ENCODE data around the gene STUB1. TPM values are rescaled to one million over a fixed set of nuclear protein-coding genes. Genes with fewer than 3 reads are reported as not detected.
A peak's percentile ranks its signal among the peaks of the same experiment; 100 is the strongest.

STUB1 gene
- total and polyA plus RNA-seq, 5 donors, result 114 to 126 (median 119) TPM

DNA sequence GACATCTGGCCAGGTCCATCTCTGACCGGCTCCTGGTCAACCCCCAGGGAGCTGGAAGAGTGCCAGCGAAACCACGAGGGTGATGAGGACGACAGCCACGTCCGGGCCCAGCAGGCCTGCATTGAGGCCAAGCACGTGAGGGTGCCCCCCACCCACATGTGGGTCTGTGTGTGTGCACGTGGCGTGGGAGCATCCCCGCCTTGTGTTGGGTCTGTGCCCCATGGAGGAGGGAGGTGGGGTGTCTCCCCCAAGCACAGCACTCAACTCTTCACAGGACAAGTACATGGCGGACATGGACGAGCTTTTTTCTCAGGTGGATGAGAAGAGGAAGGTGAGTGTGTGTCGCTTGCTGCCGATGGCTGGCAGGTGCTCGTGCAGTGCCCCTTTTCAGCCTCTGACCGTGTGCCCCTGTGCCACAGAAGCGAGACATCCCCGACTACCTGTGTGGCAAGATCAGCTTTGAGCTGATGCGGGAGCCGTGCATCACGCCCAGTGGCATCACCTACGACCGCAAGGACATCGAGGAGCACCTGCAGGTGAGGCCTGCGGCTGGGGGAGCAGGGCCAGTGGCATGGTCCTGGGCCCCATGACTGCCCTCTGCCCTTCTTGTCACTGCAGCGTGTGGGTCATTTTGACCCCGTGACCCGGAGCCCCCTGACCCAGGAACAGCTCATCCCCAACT, 1.7 kb downstream of the STUB1 start:
- H3K27me3 ChIP-seq (ENCODE audit: control insufficient read depth, insufficient read depth), result no peaks in the 10 kb centered on the region
- H3K27ac ChIP-seq (ENCODE audit: low read length), result no peak overlapping the region
- 73% methylated on average over 28 of the region's 28 CpGs for WGBS
- peaks cover 7% of the 10 kb centered on the region for H3K4me1 ChIP-seq (ENCODE audit: control insufficient read depth, insufficient read depth, low read length)
- no peak for ATAC-seq
- DNase-seq, result peak in 2 of 3 donors; percentile 78 to 80
- intact Hi-C loops (cut with DNase I), result no loop called here
- no peaks in the 10 kb centered on the region for H3K9me3 ChIP-seq (ENCODE audit: control insufficient read depth, low read length)
- H3K4me3 ChIP-seq (ENCODE audit: low read length), result no peak overlapping the region

DNA sequence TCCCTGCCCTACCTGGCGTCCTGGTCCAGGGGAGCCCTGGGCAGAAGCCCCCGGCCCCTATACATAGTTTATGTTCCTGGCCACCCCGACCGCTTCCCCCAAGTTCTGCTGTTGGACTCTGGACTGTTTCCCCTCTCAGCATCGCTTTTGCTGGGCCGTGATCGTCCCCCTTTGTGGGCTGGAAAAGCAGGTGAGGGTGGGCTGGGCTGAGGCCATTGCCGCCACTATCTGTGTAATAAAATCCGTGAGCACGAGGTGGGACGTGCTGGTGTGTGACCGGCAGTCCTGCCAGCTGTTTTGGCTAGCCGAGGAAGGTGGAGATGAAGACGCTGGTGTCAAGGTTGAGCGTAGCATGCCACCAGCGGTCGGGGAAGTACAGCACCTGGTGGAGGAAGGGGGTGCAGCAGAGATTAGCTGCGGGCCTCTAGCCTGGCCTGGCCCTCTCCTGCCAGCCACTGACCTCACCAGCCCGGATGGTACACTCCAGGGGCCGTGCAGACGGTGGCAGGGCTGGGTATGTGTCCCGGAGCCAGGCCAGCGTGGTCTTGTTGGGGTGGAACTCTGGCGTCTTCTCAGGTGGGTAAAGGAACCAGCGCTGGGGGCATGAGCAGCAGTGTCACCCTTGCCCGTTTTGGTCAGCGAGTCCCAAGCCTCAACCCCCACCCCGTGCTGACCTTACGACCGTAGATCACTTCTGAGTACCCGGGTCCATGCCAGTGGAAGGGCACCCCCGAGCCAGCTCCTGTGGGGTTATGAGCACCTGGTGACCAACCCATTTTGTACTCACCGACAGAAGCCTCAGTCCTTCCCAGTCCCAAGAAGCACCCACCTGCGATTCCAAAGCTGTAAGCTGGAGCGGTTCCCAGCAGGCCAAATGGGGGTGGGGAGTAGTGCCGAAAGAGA, 2.5 kb downstream of the STUB1 start:
- no peak overlapping the region for H3K27ac ChIP-seq (ENCODE audit: low read length)
- intact Hi-C loops (cut with DNase I), result no loop called here
- ATAC-seq (no peak), DNase-seq (peak in 1 of 3 donors; percentile 61)
- H3K27me3 ChIP-seq (ENCODE audit: control insufficient read depth, insufficient read depth), result no peaks in the 10 kb centered on the region
- no peak overlapping the region for H3K4me3 ChIP-seq (ENCODE audit: low read length)
- no peaks in the 10 kb centered on the region for H3K9me3 ChIP-seq (ENCODE audit: control insufficient read depth, low read length)
- 84% methylated on average over 36 of the region's 36 CpGs for WGBS
- peaks cover 7% of the 10 kb centered on the region for H3K4me1 ChIP-seq (ENCODE audit: control insufficient read depth, insufficient read depth, low read length)

DNA sequence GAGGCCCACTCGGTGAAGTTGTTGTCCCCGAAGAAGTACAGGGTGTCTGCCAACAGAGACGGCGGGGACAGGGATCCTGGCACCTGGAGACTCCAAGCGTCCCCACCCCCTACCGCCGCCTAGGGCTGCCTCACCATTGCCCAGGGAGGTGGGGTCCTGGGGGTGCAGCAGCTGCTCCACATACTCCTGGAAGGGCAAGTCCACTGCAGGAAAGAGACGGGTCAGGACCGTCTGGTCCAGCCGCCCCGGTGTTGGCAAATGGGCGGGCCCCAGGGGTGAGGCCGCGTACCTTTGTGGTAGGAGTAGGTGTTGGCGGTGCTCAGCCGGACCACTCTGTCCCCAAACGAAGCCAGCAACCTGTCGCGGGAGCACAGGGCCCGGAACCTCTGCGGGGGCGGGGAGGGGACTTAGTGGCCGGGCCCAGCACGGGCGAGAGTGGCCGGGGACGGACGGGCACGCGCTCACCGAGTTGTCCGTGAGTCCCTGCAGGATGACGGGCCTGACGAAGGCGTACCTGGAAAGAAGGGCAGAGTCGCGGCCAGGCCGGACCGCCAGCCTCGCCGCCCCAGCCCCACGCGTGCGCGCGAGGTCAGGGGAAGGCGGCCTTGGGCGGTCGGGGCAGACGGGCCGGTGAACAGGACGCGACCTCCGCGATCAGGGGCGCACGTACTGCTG, 3.3 kb downstream of the STUB1 start:
- H3K4me1 ChIP-seq (ENCODE audit: control insufficient read depth, insufficient read depth, low read length), result peaks cover 7% of the 10 kb centered on the region
- WGBS, result 15% methylated on average over 57 of the region's 57 CpGs

GRCh38 chr16:684071-684794, 4.0 kb downstream of the STUB1 start, which contains the start of gene JMJD8:
Gene JMJD8, minus strand, starts transcription at chr16:684334. Its CDS starts 15 bp downstream, at chr16:684319.
- Histone ChIP-seq H3K27ac (ENCODE audit: low read length) (peak within 1 kb of the TSS; percentile 14), H3K4me1 (ENCODE audit: control insufficient read depth, insufficient read depth, low read length) (peaks cover 8% of the 10 kb centered on the region), H3K9me3 (ENCODE audit: control insufficient read depth, low read length) (no peaks in the 10 kb centered on the region), H3K4me3 (ENCODE audit: low read length) (peak within 1 kb of the TSS; percentile 52), H3K27me3 (ENCODE audit: control insufficient read depth, insufficient read depth) (no peaks in the 10 kb centered on the region)
- 4% methylated on average over 91 of the region's 91 CpGs for WGBS
- ATAC-seq (peak; percentile 75 to 76), DNase-seq (peak; percentile 99 to 100 (median 99))
- intact Hi-C loops (cut with DNase I), result no loop called here

More for the DNA sequence above, 3.3 kb downstream of the STUB1 start:
- Histone ChIP-seq H3K9me3 (ENCODE audit: control insufficient read depth, low read length) (no peaks in the 10 kb centered on the region), H3K27me3 (ENCODE audit: control insufficient read depth, insufficient read depth) (no peaks in the 10 kb centered on the region), H3K27ac (ENCODE audit: low read length) (no peak overlapping the region), H3K4me3 (ENCODE audit: low read length) (peak overlapping the region; percentile 52)
- intact Hi-C loops (cut with DNase I), result no loop called here
- no peak for ATAC-seq
- peak in 1 of 3 donors; percentile 73 for DNase-seq

DNA sequence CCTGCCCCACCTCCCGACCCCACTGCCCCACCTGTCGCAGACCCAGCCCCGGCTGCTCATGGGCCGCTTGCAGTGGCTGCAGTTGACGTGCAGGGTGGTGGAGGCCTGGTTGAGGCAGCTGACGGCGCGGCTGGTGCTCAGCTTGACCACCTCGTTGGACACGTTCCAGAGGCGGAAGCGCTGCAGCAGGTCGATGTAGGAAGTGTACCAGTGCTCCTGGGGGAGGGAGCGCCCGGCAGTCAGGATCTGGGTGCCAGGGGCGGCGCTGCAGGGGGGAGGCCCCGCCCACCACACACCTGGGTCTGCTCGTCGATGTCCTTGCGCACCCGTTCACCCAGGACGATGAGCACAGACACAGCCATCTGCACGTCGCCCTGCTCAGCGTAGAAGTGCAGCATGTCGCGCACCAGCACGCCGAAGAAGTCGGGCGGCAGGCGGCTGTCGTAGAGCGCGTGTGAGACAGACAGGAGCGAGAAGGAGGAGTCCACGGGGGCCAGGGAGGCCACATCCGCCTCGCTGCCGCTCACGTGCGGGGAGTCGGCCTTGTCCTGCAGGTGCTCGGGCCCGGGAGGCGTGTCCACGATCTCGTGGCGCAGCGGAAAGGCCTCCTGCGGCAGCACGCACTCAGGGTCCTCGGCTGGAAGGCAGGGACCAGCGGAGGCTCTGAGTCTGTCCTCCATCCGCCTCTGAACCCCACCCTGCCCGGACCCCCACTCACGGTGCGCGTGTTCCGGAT, 4.9 kb downstream of the STUB1 start:
- H3K4me3 ChIP-seq (ENCODE audit: low read length), result no peak overlapping the region
- no peaks in the 10 kb centered on the region for H3K9me3 ChIP-seq (ENCODE audit: control insufficient read depth, low read length)
- H3K27me3 ChIP-seq (ENCODE audit: control insufficient read depth, insufficient read depth), result no peaks in the 10 kb centered on the region
- peaks cover 12% of the 10 kb centered on the region for H3K4me1 ChIP-seq (ENCODE audit: control insufficient read depth, insufficient read depth, low read length)
- intact Hi-C loops (cut with DNase I), result no loop called here
- no peak for ATAC-seq
- no peak overlapping the region for H3K27ac ChIP-seq (ENCODE audit: low read length)
- 94% methylated on average over 61 of the region's 61 CpGs for WGBS
- DNase-seq, result peak in 2 of 3 donors; percentile 78 to 80

DNA sequence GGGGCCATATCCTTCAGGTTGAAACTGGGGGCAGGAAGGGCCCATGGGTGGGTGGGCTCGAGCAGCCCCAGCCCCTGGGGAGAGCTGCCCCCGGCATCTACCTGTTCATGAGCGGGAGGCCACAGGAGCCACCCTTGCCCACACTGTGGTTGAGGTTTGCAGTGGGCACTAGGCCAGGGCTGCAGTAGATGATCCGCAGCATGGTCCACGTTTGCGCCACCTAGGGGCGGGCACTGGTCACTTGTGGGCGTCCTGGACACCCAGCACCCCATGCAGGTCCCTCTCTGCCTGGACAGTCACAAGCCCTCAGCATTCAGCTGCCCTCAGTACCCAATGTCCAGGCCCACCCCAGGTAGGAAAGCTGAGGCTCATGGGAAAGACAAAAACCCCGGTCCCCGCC, 5.8 kb downstream of the STUB1 start:
- H3K27ac ChIP-seq (ENCODE audit: low read length), result no peak overlapping the region
- H3K27me3 ChIP-seq (ENCODE audit: control insufficient read depth, insufficient read depth), result no peaks in the 10 kb centered on the region
- H3K4me3 ChIP-seq (ENCODE audit: low read length), result no peak overlapping the region
- DNase-seq (peak in 1 of 3 donors; percentile 78), ATAC-seq (no peak)
- H3K4me1 ChIP-seq (ENCODE audit: control insufficient read depth, insufficient read depth, low read length), result peaks cover 12% of the 10 kb centered on the region
- 68% methylated on average over 10 of the region's 10 CpGs for WGBS
- no peaks in the 10 kb centered on the region for H3K9me3 ChIP-seq (ENCODE audit: control insufficient read depth, low read length)
- intact Hi-C loops (cut with DNase I), result no loop called here

- Histone ChIP-seq H3K4me3 (ENCODE audit: low read length) (no peak overlapping the region), H3K4me1 (ENCODE audit: control insufficient read depth, insufficient read depth, low read length) (peaks cover 6% of the 10 kb centered on the region), H3K9me3 (ENCODE audit: control insufficient read depth, low read length) (no peaks in the 10 kb centered on the region), H3K27ac (ENCODE audit: low read length) (no peak overlapping the region), H3K27me3 (ENCODE audit: control insufficient read depth, insufficient read depth) (no peaks in the 10 kb centered on the region)
- WGBS, result 94% methylated on average over 51 of the region's 51 CpGs
- intact Hi-C loops (cut with DNase I), result no loop called here
- DNase-seq (no peak), ATAC-seq (no peak)
Observed at GRCh38 chr16:686459-687260, 6.5 kb downstream of the STUB1 start.

GRCh38 chr16:687499-687898, 7.3 kb downstream of the STUB1 start:
- Histone ChIP-seq H3K9me3 (ENCODE audit: control insufficient read depth, low read length) (no peaks in the 10 kb centered on the region), H3K4me1 (ENCODE audit: control insufficient read depth, insufficient read depth, low read length) (peaks cover 5% of the 10 kb centered on the region), H3K4me3 (ENCODE audit: low read length) (no peak overlapping the region), H3K27me3 (ENCODE audit: control insufficient read depth, insufficient read depth) (no peaks in the 10 kb centered on the region), H3K27ac (ENCODE audit: low read length) (no peak overlapping the region)
- no peak for DNase-seq
- ATAC-seq, result no peak
- 91% methylated on average over 19 of the region's 19 CpGs for WGBS
- intact Hi-C loops (cut with DNase I), result no loop called here

DNA sequence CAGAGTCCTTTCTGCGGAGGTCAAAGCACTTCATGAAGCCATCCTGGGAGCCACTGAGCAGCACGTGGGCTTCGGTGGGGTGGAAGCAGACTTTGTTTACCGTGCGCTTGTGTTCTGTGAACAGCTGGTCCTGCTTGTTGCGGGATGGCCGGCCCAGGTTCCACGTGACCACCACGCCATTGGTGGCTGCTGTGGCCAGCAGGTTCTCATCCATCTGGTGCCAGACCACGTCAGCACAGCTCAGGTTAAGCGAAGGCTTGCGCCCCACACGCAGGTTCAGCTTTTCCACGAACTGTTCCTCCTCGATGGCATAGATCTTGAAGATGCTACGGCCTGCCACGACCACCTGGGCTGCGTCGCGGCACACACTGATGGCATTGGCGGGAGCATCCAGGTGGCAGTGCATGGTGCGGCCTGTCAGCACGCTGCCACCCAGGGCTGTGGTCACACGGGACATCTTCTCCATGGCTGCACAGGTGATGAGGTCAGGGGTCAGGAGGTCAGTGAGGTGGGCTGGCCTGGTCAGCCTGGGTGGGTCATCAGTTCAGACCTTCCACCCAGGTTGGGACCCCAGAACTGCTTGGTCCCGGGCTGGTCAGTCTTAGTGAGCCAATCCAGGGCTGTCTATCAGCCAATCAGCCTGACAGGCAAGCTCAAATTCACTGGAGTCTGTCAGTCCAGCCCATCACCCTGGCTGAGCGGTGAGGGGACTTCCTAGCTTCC, 9.1 kb downstream of the STUB1 start:
- no peak for ATAC-seq
- peaks cover 5% of the 10 kb centered on the region for H3K4me1 ChIP-seq (ENCODE audit: control insufficient read depth, insufficient read depth, low read length)
- peak overlapping the region; percentile 77 for H3K4me3 ChIP-seq (ENCODE audit: low read length)
- intact Hi-C loops (cut with DNase I), result no loop called here
- 84% methylated on average over 26 of the region's 26 CpGs for WGBS
- no peaks in the 10 kb centered on the region for H3K27me3 ChIP-seq (ENCODE audit: control insufficient read depth, insufficient read depth)
- no peaks in the 10 kb centered on the region for H3K9me3 ChIP-seq (ENCODE audit: control insufficient read depth, low read length)
- DNase-seq, result no peak
- H3K27ac ChIP-seq (ENCODE audit: low read length), result peak overlapping the region; percentile 61
